GM12892 (cell line): Measurements from ENCODE around the gene SDK1.

Experiments
- POLR2A ChIP-seq: IDR thresholded peaks from 2 replicates; pipeline ENCODE4 v1.6.1; 2011; ENCODE audit warnings: low read depth, low read length, control low read depth
- POLR2AphosphoS5 ChIP-seq: IDR thresholded peaks from 2 replicates; pipeline ENCODE4 v1.6.1; 2011; ENCODE audit warnings: low read depth, low read length, control low read depth

DNA sequence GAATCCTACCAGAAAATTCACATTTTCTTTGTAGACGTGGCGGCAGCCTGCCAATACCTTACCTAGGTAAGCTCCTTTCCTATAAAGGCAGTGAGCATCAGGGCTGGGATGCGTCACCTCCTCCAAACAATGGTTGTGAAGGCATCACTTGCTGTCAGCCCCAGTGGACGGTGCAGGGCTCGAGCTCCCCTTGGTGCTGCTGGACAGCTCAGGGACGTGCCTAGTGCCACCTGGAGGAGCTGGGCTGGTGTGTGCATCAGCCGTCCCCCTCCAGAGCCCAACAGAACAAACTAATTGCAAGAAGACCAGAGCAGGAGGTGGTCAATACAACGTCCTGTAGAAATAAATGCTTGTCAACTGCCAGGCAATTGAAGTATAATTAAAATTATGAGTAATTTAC lies 863.5 kb downstream of the SDK1 start:
- TF ChIP-seq POLR2AphosphoS5 (no peak), POLR2A (no peak)
